ENCODE measurements around the gene GPR157. TPM values are rescaled to one million over a fixed set of nuclear protein-coding genes. Genes with fewer than 3 reads are reported as not detected.

Gene GPR157
- total and polyA plus RNA-seq, 2 donors (not counting 1 experiment from before 2014, with no cell fraction given): 2.0 to 21.2 TPM

GRCh38 chr1:9112961-9113880 lies 15.7 kb downstream of the GPR157 start:
- Mint-ChIP-seq H3K4me1 (peaks cover 2% of the 10 kb centered on the region), H3K9me3 (ENCODE audit: insufficient read depth) (no peaks in the 10 kb centered on the region), H3K27ac (no peak overlapping the region), H3K4me3 (no peak overlapping the region), H3K27me3 (no peaks in the 10 kb centered on the region)
- no peak overlapping the region for H3K4me3 ChIP-seq (ENCODE audit: control extremely low read depth in 1 of 5, extremely low read depth in 1 of 5, insufficient read depth in 1 of 5, low read depth in 2 of 5, low read length in 4 of 5)
- peaks cover 0 to 5% of the 10 kb centered on the region in 2 donors for H3K4me1 ChIP-seq (ENCODE audit: control insufficient read depth in 2 of 2, insufficient read depth in 2 of 2, low read length in 2 of 2)
- H2AFZ ChIP-seq (ENCODE audit: insufficient read depth, low read depth, low read length, poor library complexity, severe bottlenecking): no peak overlapping the region
- H3K9me3 ChIP-seq (ENCODE audit: control extremely low read depth in 1 of 3, control insufficient read depth in 2 of 3, insufficient read depth in 1 of 3, low read length in 2 of 3): no peaks in the 10 kb centered on the region
- CTCF ChIA-PET: interaction anchor here (0.7 to 5.0 kb wide), 5 partner anchors 8 to 378 kb away, joined by 3 to 153 read pairs (median 15); no protein-coding TSS in a partner anchor
- no peak overlapping the region for H3K4me2 ChIP-seq (replicated peaks; ENCODE audit: low read depth, low read length, poor library complexity, severe bottlenecking)
- TF ChIP-seq EZH2 (IDR thresholded peaks at IDR 0.05; ENCODE audit: borderline replicate concordance, insufficient read depth, low read depth, low read length, poor library complexity, severe bottlenecking) (no peak), CTCF (IDR thresholded peaks at IDR 0.05) (no peak)
- no peaks in the 10 kb centered on the region for H3K27me3 ChIP-seq (replicated peaks in 1 of 4; ENCODE audit: control extremely low read depth in 1 of 4, control insufficient read depth in 3 of 4, insufficient read depth in 4 of 4, low read length in 3 of 4)
- no peaks in the 10 kb centered on the region for H3K79me2 ChIP-seq (ENCODE audit: control insufficient read depth, insufficient read depth, low read length)
- peaks cover 0 to 2% of the 10 kb centered on the region in 2 experiments for H3K36me3 ChIP-seq (replicated peaks in 1 of 2; ENCODE audit: control extremely low read depth in 1 of 2, control insufficient read depth in 1 of 2, extremely low read depth in 1 of 2, insufficient read depth in 2 of 2, low read length in 1 of 2)
- POLR2A ChIA-PET: no interaction called here
- ATAC-seq (ENCODE audit: low read depth): no peak
- no peak overlapping the region for H3K27ac ChIP-seq (ENCODE audit: low read length in 2 of 2)
- WGBS (ENCODE audit: insufficient coverage): 96% methylated on average over 13 of the region's 13 CpGs
- intact Hi-C loops (cut with micrococcal nuclease): no loop called here
- no peak for DNase-seq
- H3K9ac ChIP-seq (ENCODE audit: low read length): no peak overlapping the region
- no peaks in the 10 kb centered on the region for H4K20me1 ChIP-seq (ENCODE audit: control insufficient read depth, insufficient read depth, low read length, poor library complexity, severe bottlenecking)

GRCh38 chr1:9111957-9112356 lies 16.9 kb downstream of the GPR157 start:
- peaks cover 2% of the 10 kb centered on the region for H3K4me1 Mint-ChIP-seq
- WGBS (ENCODE audit: insufficient coverage): 82% methylated on average over 9 of the region's 9 CpGs
- Histone ChIP-seq H3K4me1 (ENCODE audit: control insufficient read depth in 2 of 2, insufficient read depth in 2 of 2, low read length in 2 of 2) (peaks cover 0 to 5% of the 10 kb centered on the region in 2 donors), H4K20me1 (ENCODE audit: control insufficient read depth, insufficient read depth, low read length, poor library complexity, severe bottlenecking) (no peaks in the 10 kb centered on the region), H3K79me2 (ENCODE audit: control insufficient read depth, insufficient read depth, low read length) (no peaks in the 10 kb centered on the region), H3K9me3 (ENCODE audit: control extremely low read depth in 1 of 3, control insufficient read depth in 2 of 3, insufficient read depth in 1 of 3, low read length in 2 of 3) (no peaks in the 10 kb centered on the region), H2AFZ (ENCODE audit: insufficient read depth, low read depth, low read length, poor library complexity, severe bottlenecking) (no peak overlapping the region), H3K27ac (ENCODE audit: low read length in 2 of 2) (no peak overlapping the region), H3K27me3 (replicated peaks in 1 of 4; ENCODE audit: control extremely low read depth in 1 of 4, control insufficient read depth in 3 of 4, insufficient read depth in 4 of 4, low read length in 3 of 4) (no peaks in the 10 kb centered on the region), H3K4me2 (replicated peaks; ENCODE audit: low read depth, low read length, poor library complexity, severe bottlenecking) (no peak overlapping the region), H3K36me3 (replicated peaks in 1 of 2; ENCODE audit: control extremely low read depth in 1 of 2, control insufficient read depth in 1 of 2, extremely low read depth in 1 of 2, insufficient read depth in 2 of 2, low read length in 1 of 2) (peaks cover 0 to 2% of the 10 kb centered on the region in 2 experiments), H3K4me3 (ENCODE audit: control extremely low read depth in 1 of 5, extremely low read depth in 1 of 5, insufficient read depth in 1 of 5, low read depth in 2 of 5, low read length in 4 of 5) (no peak overlapping the region), H3K9ac (ENCODE audit: low read length) (no peak overlapping the region)
- ChIA-PET POLR2A (no interaction called here), CTCF (interaction anchor here (0.6 to 5.0 kb wide), 19 partner anchors 9 to 406 kb away, joined by 3 to 153 read pairs (median 10); partner anchors contain the start of gene GPR157)
- no peak for TF ChIP-seq CTCF (IDR thresholded peaks at IDR 0.05)
- no peak for TF ChIP-seq EZH2 (IDR thresholded peaks at IDR 0.05; ENCODE audit: borderline replicate concordance, insufficient read depth, low read depth, low read length, poor library complexity, severe bottlenecking)
- intact Hi-C loops (cut with micrococcal nuclease): loop anchor here (2.0 kb wide), 1 partner anchor 17 kb away; the partner anchor contains the start of gene GPR157
- DNase-seq: no peak
- ATAC-seq (ENCODE audit: low read depth): no peak
- H3K27me3 Mint-ChIP-seq: no peaks in the 10 kb centered on the region
- no peak overlapping the region for H3K4me3 Mint-ChIP-seq
- no peaks in the 10 kb centered on the region for H3K9me3 Mint-ChIP-seq (ENCODE audit: insufficient read depth)
- H3K27ac Mint-ChIP-seq: no peak overlapping the region

All from B cell (primary cell).